Fibroblast of skin of abdomen (primary cell): Measurements from ENCODE around the gene MAP4K1.
"Not testable (repeated sequence)": the region's sequence is repeated elsewhere in the genome, so short reads cannot be mapped to it uniquely, and the experiment has no call there.

Experiments used
- DNase-seq: peaks from one replicate; pipeline ENCODE4 v3.0.0-alpha.2; 2013

Gene MAP4K1

DNA sequence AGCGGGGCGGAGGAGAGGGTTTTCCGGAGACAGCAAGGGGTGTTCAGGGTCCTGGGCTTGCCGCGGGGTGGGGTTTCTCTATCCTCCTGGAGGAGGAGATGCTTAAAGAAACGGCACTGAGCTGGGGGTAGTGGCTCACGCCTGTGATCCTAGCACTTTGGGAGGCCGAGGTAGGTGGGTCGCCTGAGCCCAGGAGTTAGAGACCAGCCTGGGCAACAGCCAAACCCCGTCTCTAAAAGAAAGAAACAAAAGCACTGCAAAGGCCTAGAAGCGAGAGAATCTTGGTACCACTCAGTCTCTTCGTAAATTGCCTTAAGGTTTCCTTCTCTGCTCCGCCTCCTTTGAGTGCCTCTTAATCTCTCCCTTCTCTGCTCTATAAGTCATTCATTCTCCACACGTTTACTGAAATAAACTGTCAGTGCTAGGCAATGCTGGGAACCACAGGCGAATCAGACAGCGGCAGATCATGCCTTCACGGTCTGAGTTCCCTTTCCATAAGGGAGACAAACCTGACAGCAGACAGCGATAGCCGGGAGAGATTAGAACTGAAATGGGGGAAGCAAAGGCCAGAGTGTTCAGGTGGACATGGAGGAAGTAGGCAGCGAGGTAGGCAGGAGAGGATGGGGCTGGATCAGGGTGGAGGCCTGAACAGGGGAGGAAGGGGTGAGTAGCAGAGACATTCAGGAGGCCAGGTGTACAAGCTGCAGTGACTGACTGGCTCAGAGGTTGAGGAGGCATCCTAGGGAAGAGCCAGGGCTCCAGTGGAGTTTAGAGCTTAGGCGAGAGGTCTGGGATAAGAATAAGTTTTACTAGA, 1.8 kb upstream of the MAP4K1 start:
- no peak for DNase-seq

DNA sequence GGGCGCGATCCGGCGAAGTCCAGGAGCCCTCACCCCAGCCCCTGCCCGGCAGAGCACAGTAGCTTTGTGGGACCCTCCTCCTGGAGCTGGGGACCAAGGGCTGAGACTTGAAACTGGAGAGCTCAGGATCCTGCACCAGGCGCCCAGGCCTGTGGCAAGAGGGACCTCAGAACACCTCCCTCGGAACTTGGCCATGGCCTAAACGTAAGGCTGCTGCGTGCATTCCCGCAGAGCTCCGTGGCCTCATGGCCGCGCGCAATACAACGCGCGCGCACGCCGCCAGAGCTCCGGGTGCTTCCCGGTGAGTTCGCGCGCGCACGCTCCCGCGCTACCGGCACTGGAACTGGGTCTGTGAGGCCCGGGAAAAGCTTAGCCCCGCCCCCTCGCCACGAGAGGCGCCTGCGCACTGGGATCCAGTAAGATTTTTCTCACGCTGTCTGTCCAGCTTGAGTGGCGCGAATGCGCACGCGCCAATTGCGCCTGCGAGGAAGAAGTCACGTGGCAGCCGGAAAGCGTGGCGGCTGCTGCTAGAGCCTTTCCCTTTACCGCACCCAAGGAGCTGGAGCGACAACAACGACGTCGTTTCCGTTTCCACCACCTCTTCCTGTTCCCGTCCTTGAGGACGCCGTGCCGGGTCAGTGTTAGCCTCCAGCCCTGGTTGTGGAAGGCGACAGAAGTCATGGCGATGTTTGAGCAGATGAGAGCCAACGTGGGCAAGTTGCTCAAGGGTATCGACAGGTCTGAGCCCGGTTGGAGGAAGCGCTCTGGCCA, 1.0 kb upstream of the MAP4K1 start, which contains the start of gene EIF3K:
TSS of gene EIF3K (plus strand) at position 599 of the 771 bp plus-strand sequence. CDS start at position 680, 81 bp downstream.
- DNase-seq: peak; percentile 98

DNA sequence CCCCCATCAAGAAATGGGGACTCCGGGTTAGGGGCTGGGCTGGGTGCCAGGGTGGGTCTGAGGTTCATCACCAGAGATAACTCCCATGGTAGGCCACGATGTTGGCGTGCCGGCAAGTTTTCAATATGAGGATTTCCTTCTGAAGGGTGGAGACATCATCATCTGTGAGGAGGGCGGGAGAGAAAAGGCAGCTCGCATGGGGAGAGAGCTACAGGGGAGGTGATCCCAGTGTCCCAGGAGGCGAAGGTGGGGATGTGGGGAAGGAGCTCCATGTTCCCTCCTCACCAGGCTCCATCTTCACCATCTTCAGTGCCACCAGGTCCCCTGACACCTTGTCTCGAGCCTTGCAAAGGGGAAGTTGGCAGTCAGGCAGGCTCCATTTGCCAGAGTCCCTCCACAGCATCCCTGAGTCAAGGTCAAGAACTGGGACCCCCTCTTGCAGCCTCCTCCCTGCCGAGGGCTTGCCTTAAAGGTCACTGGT, 430 bp downstream of the MAP4K1 start:
- DNase-seq: no peak

DNA sequence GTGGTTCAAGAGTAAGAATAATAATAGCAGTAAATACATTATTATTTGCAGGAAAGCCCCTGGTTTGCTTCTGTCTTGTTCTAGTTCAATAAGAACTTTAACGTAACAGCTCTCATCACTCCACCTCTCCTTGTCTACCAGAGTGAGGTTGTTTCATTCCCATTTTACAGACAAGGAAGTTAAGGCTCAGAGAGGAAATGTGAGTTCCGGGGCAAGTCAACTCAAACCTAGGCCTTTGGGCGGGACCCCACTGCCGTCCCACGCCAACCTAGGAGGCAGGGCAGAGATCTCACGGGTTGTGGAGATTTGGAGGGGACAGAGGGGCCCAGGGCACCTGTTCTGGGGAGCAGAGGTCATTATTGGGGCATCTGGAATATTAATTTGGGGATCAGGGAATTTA, 1.5 kb downstream of the MAP4K1 start:
- no peak for DNase-seq

DNA sequence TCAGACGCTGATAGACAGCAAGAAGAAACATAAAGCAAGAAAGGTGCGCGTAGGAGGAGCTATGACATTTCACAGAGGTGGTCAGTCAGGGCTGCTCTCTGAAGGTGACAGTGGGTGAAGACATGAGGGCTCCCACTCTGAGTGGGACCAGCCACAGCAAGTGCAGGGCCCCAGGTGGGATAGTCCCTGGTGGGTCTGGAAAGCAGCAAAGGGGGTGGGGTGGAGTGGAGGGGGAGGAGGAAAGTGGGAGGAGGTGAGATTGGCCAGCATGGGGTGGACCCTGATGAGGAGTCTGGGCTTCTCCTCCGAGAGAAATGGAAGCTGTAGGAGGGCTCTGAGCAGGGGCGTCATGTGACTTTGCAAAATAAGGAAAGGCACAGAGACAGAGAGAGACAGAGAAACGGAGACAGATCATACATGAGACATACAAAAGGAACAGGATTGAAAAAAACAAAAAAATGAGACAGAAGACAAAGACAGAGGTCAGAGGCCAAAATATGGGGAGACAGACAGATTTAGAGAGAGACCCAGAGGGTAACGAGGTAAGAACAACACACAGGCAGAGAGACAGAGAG, 2.7 kb downstream of the MAP4K1 start:
- DNase-seq: no peak

DNA sequence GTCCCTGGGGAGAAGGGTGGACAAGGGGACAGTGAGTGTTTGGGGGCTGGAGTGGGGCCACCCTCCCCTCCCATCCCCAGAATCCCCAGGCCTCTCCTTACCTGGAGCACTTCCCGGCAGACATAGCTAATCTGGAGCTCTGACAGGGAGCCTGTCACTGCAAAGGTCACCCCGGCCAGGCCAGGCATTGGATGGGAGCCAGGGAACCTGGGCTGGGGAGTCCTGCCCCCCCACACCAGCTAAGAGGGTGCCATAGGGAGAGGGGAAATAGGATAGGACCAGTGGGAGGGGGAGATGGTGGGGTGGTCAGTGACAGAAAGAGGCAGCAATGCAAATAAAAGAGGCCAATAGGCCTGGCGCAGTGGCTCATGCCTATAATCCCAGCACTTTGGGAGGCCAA, 3.5 kb downstream of the MAP4K1 start:
- no peak for DNase-seq

DNA sequence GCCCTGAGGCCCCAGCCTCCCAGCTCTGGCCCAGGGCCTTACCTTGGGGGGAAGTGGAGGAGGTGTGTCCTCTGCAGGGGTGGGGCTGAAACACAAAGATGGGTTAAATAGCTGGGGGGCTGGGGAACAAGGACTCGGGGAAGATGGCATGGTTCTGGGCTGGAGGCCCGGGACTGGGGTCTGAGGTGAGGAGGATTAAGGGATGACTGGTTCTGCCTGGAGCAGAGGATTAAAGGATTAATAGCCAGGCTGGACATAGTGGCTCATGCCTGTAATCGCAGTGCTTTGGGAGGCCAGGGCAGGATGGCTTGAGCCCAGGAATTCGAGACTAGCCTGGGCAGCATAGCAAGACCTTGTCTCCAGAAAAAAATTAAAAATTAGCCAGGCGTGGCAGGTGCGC, 11.6 kb downstream of the MAP4K1 start:
- DNase-seq: no peak

DNA sequence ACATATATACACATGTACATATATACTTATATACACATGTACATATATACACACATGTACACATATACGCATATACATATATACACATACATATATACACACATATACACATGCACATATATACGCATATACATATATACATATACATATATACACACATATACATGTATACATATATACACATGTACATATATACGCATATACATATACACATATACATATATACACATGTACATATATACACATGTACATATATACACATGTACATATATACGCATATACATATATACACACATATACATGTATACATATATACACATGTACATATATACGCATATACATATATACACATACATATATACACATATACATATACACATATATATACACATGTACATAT, 14.9 kb downstream of the MAP4K1 start:
- not testable (repeated sequence) for DNase-seq

DNA sequence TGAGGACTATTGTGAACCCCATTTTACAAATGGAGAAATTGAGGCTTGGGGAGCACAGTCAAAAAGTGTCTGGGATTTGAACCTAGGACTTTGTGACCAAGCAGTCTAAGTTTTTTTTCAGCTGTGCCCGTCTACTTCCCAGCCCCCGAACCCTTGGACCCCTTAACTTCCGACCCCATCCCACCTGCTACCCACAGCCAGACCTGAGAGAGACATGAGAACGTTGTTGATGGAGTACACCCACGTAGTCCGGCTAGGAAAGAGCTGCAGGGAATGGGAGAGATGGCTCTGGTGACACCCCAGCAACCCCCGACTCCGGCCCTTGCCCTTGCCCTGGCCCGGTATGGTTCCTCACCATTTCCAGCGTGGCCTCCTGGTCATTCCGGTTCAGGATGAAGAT, 18.0 kb downstream of the MAP4K1 start:
- DNase-seq: no peak

DNA sequence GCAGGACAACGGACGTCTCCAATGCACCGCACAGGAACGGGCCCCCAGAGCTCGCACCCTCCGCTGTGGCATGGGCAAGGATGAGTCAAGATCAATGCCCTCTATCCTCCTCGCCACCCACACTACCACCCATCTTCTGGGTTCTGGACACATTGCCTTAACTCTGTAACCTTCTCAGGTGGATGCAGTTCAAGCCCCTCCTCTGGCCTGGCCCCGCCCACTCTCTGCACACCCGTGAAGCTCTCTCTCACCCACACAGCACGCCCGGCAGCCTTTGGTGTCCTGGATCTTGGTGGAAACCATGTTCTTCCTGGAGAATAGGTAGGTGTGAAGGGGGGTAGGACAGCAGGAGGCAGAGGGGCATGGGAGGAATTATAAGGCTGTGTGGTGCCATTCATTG, 20.7 kb downstream of the MAP4K1 start:
- DNase-seq: no peak

DNA sequence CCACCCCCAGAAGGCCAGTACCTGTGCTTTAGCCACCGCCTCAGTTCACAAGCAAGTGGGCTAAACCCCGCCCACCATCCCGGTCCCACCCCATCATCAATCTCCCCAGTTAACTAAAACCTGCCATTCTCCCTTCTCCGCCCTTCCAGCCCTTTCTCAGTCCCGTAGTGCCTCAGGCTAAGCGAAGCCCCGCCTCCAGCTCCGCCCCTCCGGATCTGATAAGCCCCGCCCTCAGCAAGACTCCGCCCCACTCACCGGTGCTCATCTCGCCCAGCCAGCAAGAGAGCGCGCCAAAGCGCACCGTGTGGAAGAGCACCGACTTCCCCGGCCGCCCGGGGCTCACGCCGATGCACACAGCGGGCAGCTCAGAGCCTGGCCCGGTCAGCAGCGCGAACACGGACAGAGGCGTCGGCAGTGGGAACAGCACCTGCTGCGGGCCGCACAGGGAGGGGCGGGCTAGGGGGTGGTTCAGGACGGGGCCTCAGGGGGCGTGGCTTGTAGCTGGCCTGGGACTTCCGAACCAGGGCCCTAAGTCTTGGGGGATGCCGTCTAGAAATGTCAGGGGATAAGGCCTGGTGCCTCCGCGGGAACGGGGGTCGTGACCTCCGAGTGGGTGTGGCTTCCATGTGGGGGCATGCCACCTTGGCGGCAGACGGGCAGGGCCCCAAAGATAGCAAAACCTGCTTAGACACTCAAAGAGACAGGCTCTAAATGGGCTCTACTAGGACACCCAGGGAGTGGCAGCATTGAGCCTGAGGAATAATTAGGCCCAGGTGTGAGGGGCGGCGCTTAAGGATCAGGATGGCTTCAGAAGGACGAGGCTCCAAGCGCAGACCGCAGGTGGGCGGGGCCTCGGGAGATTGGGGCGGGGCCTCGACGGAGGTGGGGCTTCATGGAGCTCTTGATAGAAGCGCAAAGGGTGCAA, 21.4 kb downstream of the MAP4K1 start:
- no peak for DNase-seq

DNA sequence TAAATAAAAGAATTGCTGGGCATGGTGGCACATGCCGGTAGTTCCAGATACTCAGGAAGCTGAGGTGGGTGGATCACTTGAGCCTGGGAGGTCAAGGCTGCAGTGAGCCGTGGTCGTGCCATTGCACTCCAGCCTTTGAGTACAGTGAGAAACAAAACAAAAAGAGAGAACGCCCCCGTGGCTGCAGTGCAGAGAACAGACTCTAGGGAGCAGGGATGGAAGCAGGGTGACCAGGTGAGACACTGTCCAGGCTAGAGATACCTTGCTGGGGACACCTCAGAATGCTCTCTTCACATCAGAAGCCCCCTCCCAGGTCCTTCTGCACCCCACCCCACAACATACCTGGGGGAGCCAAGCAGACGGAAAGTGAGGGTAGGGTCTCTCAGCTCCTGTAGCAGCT, 24.8 kb downstream of the MAP4K1 start:
- no peak for DNase-seq

DNA sequence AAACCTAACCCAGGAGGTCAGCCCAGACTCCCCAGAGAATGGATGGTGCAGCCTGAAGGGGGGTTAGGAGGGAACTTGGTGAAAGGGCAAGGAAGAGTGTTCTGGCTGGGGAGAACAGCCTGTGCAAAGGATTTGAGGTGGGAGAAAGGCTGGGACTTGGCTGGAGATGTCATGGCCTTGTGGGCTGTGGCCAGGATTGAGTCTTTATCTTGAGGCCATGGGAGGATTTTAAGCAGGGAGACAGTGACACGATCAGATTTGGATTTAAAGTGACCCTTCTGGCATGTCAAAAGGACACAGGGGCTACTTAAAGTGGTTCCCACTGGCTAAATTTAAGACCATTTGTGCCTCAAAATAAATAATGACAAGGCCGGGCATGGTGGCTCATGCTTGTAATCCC, 29.7 kb downstream of the MAP4K1 start:
- DNase-seq: no peak

DNA sequence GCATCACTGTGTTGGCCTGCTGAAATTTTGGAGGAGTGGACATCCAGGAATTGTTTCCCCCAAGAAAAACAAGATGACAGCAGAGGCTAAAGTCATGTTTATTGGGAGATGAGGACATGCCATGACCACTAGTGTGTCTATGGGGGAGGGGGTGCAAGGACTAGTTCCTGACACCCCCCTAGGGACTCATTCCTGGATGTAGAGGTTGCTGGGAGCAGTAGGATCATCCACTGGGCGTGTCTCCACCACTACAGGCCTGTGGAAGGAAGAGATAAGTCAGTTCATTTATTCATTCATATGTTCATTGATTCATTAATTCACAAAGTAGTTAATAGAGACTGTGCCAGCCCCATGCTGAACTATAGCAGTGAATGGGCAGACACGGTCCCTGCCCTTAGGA, 30.2 kb downstream of the MAP4K1 start:
- DNase-seq: no peak

DNA sequence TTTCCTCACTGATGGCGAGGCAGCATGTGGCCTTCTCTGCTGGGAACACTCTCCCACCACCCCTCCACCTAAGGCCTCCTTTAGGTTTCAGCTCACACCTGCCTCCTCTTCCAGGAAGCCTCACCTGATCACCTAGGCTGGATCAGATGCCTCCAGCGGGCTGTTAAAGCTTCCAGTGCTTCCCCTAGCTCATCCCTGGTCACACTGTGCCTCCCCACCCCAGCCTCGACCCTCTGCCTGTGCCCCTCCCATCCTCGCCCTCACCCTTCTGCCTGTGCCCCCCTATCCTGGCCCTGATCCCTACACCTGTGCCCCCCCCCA, 33.8 kb downstream of the MAP4K1 start:
- DNase-seq: no peak

DNA sequence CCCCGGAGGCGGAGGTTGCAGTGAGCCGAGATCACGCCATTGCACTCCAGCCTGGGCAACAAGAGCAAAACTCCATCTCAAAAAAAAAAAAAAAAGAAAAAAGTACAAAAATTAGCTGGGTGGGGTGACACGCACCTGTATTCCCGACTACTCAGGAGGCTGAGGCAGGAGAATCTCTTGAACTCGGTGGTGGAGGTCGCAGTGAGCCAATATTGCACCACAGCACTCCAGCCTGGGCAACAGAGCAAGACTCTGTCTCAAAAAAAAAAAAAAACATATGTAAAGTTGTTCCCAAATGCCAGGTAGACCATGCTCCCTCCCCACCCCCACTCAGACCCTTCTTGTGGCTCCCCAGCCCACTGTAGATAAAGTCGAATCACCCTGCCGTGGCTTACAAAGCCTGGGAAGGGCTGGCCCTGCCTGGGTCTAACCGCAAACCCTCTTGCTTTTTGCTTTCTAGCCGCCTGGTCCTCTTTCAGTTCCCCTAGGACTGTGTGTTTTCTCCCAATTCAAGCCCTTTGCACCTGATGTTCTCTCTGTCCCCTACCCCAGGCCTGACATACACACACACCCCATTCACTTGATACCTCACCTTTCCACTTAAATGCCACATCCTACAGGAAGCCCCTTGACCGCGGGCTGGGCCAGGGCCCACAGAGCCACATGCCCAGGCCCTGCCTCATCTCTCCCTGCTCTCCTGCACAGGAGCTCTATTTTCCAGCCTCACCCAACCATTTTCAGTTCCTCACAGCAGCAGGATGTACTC, 34.4 kb downstream of the MAP4K1 start:
- no peak for DNase-seq

DNA sequence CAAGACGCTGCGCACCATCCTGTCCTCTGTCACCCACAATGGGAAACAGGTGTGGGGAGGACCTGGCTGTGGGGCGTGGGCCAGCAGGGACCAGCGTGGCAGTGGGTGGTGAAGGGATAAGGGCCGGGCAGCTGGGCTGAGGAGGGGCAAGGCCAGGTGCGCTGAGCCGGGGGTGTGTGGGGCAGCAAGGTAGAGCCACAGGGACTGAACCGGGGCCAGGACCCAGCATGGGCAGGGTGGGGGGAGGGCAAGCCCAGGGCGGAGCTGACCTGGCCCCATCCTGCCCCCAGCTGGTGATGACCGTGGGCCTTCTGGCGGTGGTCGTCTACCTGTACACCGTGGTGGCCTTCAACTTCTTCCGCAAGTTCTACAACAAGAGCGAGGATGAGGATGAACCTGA, 37.7 kb downstream of the MAP4K1 start:
- DNase-seq: no peak

DNA sequence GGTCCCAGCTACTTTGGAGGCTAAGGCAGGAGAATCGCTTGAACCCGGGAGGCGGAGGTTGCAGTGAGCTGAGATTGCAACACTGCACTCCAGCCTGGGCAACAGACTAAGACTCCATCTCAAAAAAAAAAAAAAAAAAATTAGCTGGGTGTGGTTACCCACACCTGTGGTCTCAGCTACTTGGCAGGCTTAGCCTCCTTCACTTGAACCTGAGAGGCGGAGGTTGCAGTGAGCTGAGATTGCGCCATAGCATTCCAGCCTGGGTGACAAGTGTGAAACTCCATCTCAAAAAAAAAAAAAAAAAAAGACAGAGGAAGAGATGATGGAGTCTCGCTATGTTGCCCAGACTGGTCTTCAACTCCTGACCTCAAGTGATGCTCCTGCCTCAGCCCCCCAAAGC, 38.4 kb downstream of the MAP4K1 start:
- DNase-seq: not testable (repeated sequence)

DNA sequence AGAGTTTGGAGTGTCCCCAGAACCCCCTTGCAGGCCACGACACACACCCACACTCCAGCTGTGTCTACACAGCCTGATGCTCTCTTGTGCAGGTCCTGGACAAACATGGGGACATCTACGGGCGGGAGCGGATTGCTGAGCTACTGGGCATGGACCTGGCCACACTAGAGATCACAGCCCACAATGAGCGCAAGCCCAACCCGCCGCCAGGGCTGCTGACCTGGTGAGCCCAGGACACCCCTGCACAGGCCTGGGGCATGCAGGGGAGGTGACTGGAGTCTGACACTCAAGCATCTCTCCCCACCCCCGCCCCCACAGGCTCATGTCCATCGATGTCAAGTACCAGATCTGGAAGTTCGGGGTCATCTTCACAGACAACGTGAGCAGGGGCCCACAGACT, 39.9 kb downstream of the MAP4K1 start:
- no peak for DNase-seq

DNA sequence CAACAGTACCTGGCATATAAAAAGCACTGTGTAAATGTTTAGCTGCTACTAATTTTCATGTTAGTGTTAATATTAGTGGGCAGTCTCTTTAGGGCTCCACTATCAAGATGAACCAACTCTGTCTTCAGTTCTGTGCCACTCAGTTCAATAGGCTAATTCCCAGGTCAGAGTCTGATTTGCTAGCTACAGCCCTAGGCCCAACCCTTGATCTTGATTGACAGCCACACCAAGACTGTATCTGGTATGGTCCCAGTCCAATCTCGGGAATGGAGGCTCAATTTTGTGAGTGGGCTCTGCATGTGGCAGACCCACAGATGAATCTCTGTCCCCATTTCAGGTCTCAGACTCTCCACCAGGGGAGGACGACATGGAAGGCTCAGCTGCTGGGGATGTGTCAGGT, 46.1 kb downstream of the MAP4K1 start:
- DNase-seq: no peak

DNA sequence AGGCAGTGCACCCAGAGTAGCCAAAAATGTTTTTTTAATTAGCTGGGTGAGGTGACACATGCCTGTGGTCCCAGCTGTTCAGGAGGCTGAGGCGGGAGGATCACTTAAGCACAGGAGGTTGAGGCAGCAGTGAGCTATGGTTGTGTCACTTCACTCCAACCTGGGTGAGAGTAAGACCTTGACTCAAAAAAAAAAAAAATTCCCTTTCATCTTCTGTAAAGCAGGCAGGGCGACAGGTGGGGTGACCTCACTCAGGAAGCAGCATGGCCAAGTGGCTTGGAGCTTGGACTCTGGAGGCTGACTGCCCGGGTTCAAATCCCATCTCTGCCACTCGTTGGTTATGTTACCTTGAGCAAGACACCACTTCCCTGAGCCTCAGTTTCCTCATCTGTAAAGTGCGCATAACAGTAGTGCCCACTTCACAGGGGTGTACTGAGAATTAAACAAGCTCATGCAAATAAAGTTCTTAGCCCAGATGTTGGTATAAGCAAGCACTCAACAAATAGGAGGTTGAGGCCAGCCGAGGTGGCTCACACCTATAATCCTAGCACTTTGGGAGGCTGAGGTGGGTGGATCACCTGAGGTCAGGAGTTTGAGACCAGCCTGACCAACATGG, 48.3 kb downstream of the MAP4K1 start:
- DNase-seq: no peak
